Measurements from ENCODE around the gene REV3L.
"Not testable (repeated sequence)": the region's sequence is repeated elsewhere in the genome, so short reads cannot be mapped to it uniquely, and the experiment has no call there.

Gene REV3L

GRCh38 chr6:111258615-111259088, 224.4 kb downstream of the REV3L start:
- no peaks in the 10 kb centered on the region for H3K9me2 ChIP-seq (replicated peaks; ENCODE audit: insufficient read depth, low read length)
- H2AFZ ChIP-seq (ENCODE audit: low read depth, low read length, severe bottlenecking), result peak overlapping the region; percentile 95
- peak overlapping the region; percentile 66 for H3K4me2 ChIP-seq (ENCODE audit: low read depth, low read length, poor library complexity, severe bottlenecking)
- TF ChIP-seq, protein P1, sequence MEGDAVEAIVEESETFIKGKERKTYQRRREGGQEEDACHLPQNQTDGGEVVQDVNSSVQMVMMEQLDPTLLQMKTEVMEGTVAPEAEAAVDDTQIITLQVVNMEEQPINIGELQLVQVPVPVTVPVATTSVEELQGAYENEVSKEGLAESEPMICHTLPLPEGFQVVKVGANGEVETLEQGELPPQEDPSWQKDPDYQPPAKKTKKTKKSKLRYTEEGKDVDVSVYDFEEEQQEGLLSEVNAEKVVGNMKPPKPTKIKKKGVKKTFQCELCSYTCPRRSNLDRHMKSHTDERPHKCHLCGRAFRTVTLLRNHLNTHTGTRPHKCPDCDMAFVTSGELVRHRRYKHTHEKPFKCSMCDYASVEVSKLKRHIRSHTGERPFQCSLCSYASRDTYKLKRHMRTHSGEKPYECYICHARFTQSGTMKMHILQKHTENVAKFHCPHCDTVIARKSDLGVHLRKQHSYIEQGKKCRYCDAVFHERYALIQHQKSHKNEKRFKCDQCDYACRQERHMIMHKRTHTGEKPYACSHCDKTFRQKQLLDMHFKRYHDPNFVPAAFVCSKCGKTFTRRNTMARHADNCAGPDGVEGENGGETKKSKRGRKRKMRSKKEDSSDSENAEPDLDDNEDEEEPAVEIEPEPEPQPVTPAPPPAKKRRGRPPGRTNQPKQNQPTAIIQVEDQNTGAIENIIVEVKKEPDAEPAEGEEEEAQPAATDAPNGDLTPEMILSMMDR (IDR thresholded peaks at IDR 0.05; ENCODE audit: insufficient read depth, low read length, poor library complexity, severe bottlenecking), result no peak
- TF ChIP-seq EZH2phosphoT487 (conservative IDR thresholded peaks at IDR 0.05; ENCODE audit: low read length), result no peak
- peak overlapping the region; percentile 91 for H3K9ac ChIP-seq (ENCODE audit: low read length)
- no peaks in the 10 kb centered on the region for H3K9me3 ChIP-seq (ENCODE audit: insufficient read depth, low read length)
- H3K27ac ChIP-seq (ENCODE audit: low read depth, low read length), result no peak overlapping the region
- peak overlapping the region; percentile 54 for H3K4me3 ChIP-seq (ENCODE audit: insufficient read depth, low read length, poor library complexity, severe bottlenecking)
- H3F3A ChIP-seq (ENCODE audit: insufficient read depth), result 0 out of 2 replicates have a peak, but pooled peaks cover 8% of the 10 kb centered on the region
- H4K20me1 ChIP-seq (ENCODE audit: low read depth, low read length), result no peaks in the 10 kb centered on the region
- no peaks in the 10 kb centered on the region for H3K27me3 ChIP-seq (ENCODE audit: low read length)
- H3K79me2 ChIP-seq (ENCODE audit: insufficient read depth, low read length), result peaks cover 33% of the 10 kb centered on the region
- H3K36me3 ChIP-seq (ENCODE audit: low read length), result no peaks in the 10 kb centered on the region

DNA sequence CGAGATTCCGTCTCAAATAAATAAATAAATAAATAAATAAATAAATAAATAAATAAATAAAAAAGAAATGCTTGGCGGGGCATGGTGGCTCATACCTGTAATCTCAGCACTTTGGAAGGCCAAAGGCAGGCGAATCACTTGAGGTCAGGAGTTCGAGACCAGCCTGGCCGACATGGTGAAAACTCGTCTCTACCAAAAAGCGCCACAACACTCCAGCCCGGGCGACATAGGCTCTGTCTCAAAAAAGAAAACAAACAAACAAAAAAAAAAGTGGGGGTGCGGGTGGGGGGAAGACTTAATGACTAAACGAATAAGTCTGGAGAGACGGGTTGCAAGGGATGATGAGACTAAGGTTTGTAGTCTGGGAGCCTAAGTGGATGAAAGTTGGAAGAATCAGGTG, 225.0 kb downstream of the REV3L start:
- Histone ChIP-seq H3K36me3 (ENCODE audit: low read length) (no peaks in the 10 kb centered on the region), H3K27me3 (ENCODE audit: low read length) (no peaks in the 10 kb centered on the region), H3F3A (ENCODE audit: insufficient read depth) (0 out of 2 replicates have a peak, but pooled peaks cover 8% of the 10 kb centered on the region), H3K79me2 (ENCODE audit: insufficient read depth, low read length) (peaks cover 33% of the 10 kb centered on the region), H2AFZ (ENCODE audit: low read depth, low read length, severe bottlenecking) (peak overlapping the region; percentile 95), H3K27ac (ENCODE audit: low read depth, low read length) (no peak overlapping the region), H3K9me2 (replicated peaks; ENCODE audit: insufficient read depth, low read length) (no peaks in the 10 kb centered on the region), H3K4me2 (ENCODE audit: low read depth, low read length, poor library complexity, severe bottlenecking) (no peak overlapping the region), H3K4me3 (ENCODE audit: insufficient read depth, low read length, poor library complexity, severe bottlenecking) (no peak overlapping the region), H4K20me1 (ENCODE audit: low read depth, low read length) (no peaks in the 10 kb centered on the region), H3K9ac (ENCODE audit: low read length) (no peak overlapping the region), H3K9me3 (ENCODE audit: insufficient read depth, low read length) (no peaks in the 10 kb centered on the region)
- TF ChIP-seq EZH2phosphoT487 (conservative IDR thresholded peaks at IDR 0.05; ENCODE audit: low read length), result no peak
- TF ChIP-seq, protein P1 (IDR thresholded peaks at IDR 0.05; ENCODE audit: insufficient read depth, low read length, poor library complexity, severe bottlenecking), result no peak

DNA sequence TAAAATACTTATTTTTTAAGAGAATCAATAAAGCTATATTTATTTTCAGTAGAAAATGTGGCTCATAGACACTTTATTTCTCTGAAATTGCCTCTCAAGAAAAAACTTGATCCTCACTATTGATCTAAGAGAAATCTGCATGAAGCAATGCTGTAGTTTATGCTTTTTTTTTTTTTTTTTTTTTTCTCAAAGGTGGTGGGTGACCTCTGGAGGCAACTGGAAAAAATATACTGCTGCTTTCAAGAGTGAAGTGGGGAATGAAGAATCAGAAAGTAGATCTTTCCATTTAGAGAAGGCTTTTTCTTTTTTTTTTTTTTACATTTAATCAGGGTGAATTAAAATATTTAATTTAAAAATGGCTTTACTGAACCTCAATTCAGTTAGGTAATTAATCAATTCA, 226.4 kb downstream of the REV3L start:
- no peak overlapping the region for H3K9ac ChIP-seq (ENCODE audit: low read length)
- H2AFZ ChIP-seq (ENCODE audit: low read depth, low read length, severe bottlenecking), result no peak overlapping the region
- H3K36me3 ChIP-seq (ENCODE audit: low read length), result no peaks in the 10 kb centered on the region
- H3K79me2 ChIP-seq (ENCODE audit: insufficient read depth, low read length), result peaks cover 22% of the 10 kb centered on the region
- H3K27me3 ChIP-seq (ENCODE audit: low read length), result no peaks in the 10 kb centered on the region
- no peaks in the 10 kb centered on the region for H3K9me3 ChIP-seq (ENCODE audit: insufficient read depth, low read length)
- no peaks in the 10 kb centered on the region for H4K20me1 ChIP-seq (ENCODE audit: low read depth, low read length)
- no peaks in the 10 kb centered on the region for H3K9me2 ChIP-seq (replicated peaks; ENCODE audit: insufficient read depth, low read length)
- H3K4me2 ChIP-seq (ENCODE audit: low read depth, low read length, poor library complexity, severe bottlenecking), result no peak overlapping the region
- 0 out of 2 replicates have a peak, but pooled peaks cover 8% of the 10 kb centered on the region for H3F3A ChIP-seq (ENCODE audit: insufficient read depth)
- TF ChIP-seq, protein P1 (IDR thresholded peaks at IDR 0.05; ENCODE audit: insufficient read depth, low read length, poor library complexity, severe bottlenecking), result no peak
- no peak for TF ChIP-seq EZH2phosphoT487 (conservative IDR thresholded peaks at IDR 0.05; ENCODE audit: low read length)
- H3K4me3 ChIP-seq (ENCODE audit: insufficient read depth, low read length, poor library complexity, severe bottlenecking), result no peak overlapping the region
- no peak overlapping the region for H3K27ac ChIP-seq (ENCODE audit: low read depth, low read length)

GRCh38 chr6:111255838-111256237, 227.2 kb downstream of the REV3L start:
- H3K9me2 ChIP-seq (replicated peaks; ENCODE audit: insufficient read depth, low read length); H3K9me3 ChIP-seq (ENCODE audit: insufficient read depth, low read length); H3K4me2 ChIP-seq (ENCODE audit: low read depth, low read length, poor library complexity, severe bottlenecking); H3K27me3 ChIP-seq (ENCODE audit: low read length); H4K20me1 ChIP-seq (ENCODE audit: low read depth, low read length); H3F3A ChIP-seq (ENCODE audit: insufficient read depth); H3K36me3 ChIP-seq (ENCODE audit: low read length); H3K9ac ChIP-seq (ENCODE audit: low read length); H3K27ac ChIP-seq (ENCODE audit: low read depth, low read length); H3K4me3 ChIP-seq (ENCODE audit: insufficient read depth, low read length, poor library complexity, severe bottlenecking); H2AFZ ChIP-seq (ENCODE audit: low read depth, low read length, severe bottlenecking): not testable (repeated sequence)
- H3K79me2 ChIP-seq (ENCODE audit: insufficient read depth, low read length), result peaks cover 16% of the 10 kb centered on the region

All from SU-DHL-6 (cell line).